Fibroblast of mammary gland (primary cell): ENCODE results near the gene ST6GALNAC4.

Experiments
- DNase-seq: peaks from one replicate; pipeline ENCODE4 v3.0.0-alpha.2; 2010; ENCODE audit warnings: low read depth
- H3K4me3 ChIP-seq: 2 replicates; pipeline ENCODE4 v1.5.1; 2011; ENCODE audit warnings: low read depth, mild to moderate bottlenecking, low read length, moderate library complexity; ENCODE audit not compliant: control insufficient read depth
- CTCF ChIP-seq: conservative IDR thresholded peaks from 2 replicates; pipeline ENCODE4 v1.5.1; 2011; ENCODE audit warnings: low read depth, low read length, inconsistent platforms; ENCODE audit not compliant: control insufficient read depth, insufficient read depth

Gene ST6GALNAC4

GRCh38 chr9:127916720-127917581, at the start of gene ST6GALNAC4:
TSS of gene ST6GALNAC4 (minus strand) at chr9:127917041. CDS start at chr9:127916419, 622 bp downstream.
- no peak for TF ChIP-seq CTCF
- DNase-seq, result peak; percentile 84
- peak within 1 kb of the TSS; percentile 82 for H3K4me3 ChIP-seq

GRCh38 chr9:127965953-127966352, 49.1 kb upstream of the ST6GALNAC4 start:
- no peak for TF ChIP-seq CTCF
- DNase-seq, result no peak
- no peak overlapping the region for H3K4me3 ChIP-seq

- no peak overlapping the region for H3K4me3 ChIP-seq
- no peak for DNase-seq
- TF ChIP-seq CTCF, result no peak
These were observed 46.7 kb upstream of the ST6GALNAC4 start for GRCh38 chr9:127963359-127964064.

GRCh38 chr9:127963041-127963358, 46.2 kb upstream of the ST6GALNAC4 start:
- TF ChIP-seq CTCF, result no peak
- H3K4me3 ChIP-seq, result no peak overlapping the region

GRCh38 chr9:127962278-127962677, 45.4 kb upstream of the ST6GALNAC4 start:
- H3K4me3 ChIP-seq, result no peak overlapping the region
- DNase-seq, result no peak
- TF ChIP-seq CTCF, result no peak

More at GRCh38 chr9:127963041-127963358, 46.2 kb upstream of the ST6GALNAC4 start:
- no peak for DNase-seq

GRCh38 chr9:127961613-127962155, 44.8 kb upstream of the ST6GALNAC4 start:
- TF ChIP-seq CTCF, result no peak
- no peak overlapping the region for H3K4me3 ChIP-seq
- no peak for DNase-seq
